NCI-H2171 treated with DMSO at 0.1 percent for 48 hours (cell line): ENCODE measurements around the gene DSC2.

Source experiments
- DNase-seq: peaks from one replicate; lab custom pipeline; 2025; lab: John Stamatoyannopoulos, UW

The DSC2 gene

DNA sequence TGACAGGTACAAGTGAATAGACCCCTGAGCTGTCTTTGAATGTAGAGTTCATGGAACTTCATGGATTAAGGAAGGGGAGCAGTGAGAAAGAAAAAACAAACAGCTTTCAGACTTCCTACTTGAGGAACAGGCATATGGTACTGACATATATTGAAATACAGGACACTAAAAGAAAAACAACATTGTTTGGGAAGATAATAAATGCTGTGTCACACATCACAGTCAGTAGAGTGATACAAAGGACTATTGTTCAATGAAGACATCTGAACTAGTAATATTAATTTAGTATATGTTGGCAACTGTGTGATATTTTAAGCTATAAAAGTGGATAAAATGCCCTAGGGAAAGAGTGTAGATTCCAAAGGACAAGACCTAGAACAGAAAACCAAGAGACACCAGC is 3.3 kb downstream of the DSC2 start:
- DNase-seq, result no peak

DNA sequence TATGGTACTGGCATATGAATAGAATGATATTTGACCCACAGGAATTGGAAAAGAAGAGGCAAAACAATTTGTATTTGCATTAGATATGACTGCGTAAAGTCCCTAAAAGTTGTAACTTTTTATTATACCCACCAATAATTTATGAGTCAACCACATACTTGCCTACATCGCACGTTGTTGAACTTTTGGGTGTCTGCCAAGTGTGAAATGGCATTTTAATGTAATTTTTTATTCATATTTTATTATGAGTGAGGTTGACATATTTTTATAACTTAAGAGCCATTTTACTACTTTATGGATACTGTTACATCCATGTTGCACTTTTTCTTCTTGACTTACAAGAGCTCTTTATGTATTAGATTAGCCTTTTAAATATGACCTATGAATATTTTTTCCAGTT is 4.6 kb downstream of the DSC2 start:
- DNase-seq, result no peak

DNA sequence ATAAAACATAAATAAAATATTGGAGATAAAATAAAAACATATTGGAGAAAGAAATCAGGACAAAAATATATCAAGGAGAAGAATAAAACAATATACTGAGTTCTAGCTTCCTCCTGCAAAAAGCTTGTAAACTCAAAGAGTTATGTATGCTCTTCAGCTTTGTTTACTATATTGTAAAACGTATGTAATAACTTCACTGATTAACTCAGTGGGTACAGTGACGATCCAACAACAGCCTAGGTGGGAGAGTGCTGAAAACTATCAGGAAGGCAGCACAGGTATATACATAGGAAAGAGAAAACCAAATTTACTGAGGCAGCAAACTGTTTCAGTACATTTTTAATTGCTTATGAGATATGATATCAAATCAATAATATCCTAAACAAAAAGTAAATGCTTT is 8.3 kb downstream of the DSC2 start:
- DNase-seq, result no peak

DNA sequence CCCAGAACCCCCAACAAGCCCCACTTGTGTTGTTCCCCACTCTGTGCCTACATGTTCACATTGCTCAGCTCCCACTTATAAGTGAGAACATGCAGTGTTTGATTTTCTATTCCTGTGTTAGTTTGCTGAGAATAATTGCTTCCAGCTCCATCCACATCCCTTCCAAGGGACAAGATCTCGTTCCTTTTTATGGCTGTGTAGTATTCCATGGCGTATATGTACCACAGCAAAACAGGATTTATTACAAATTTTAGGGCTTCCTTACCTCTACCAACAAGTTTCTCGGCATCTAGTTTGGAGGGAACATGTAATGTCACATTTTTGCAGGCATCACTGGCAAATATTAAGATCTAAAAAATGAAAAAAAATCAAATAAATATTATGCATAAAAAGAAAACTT is 8.9 kb downstream of the DSC2 start:
- no peak for DNase-seq

DNA sequence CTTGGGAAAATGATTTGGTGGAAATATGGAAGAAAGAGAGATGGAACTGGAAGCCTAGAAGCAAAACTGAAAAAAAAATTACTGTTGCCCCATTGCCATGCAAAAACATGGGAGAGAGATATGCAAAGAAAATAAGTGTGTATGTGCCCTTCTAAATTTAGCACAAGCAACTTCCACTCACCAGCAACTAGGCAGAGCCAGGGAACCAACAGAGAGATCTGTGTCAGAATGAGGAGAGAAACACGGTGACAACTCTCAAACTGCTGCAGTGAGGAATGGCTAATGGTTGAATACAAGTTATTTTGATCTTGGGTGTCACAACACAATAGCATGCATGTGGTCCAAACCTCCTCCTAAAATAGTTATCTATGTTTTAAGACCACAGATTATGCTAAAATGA is 10.9 kb downstream of the DSC2 start:
- DNase-seq, result no peak

DNA sequence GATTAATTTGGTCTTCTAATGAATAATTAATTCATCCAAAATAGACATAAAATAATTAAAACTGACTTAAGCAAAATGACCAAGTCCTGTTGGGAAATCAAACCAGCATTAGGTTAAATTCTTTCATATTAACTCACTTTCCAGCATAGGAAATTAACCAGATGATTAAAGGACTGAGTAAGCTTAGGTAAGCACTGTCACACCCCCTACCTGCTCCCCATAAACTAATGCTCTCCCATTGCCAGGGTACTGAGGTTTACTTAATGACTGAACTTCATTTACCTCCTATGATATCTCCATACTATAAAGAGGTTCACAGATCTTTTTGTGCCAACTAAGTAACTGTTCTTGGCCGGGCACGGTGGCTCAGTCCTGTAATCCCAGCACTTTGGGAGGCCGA is 13.7 kb downstream of the DSC2 start:
- DNase-seq, result no peak

DNA sequence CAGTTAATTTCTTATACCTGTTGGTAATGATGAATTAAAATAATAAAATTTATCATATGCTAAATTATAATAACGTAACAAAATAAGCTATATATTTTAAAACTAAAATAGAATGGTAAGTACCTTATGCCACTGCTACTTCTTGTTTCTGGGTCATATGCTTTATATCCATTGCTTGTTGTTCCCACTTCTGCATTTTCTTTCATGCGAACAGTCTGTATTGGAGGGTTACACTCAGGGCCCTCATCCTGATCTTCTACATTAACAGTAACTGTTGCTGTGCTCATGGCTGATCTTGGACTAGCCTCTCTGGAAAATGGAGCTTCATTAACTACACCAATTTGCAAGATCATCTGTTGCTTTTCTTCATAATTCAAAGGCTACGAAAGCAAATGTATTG is 22.2 kb downstream of the DSC2 start:
- DNase-seq, result no peak

DNA sequence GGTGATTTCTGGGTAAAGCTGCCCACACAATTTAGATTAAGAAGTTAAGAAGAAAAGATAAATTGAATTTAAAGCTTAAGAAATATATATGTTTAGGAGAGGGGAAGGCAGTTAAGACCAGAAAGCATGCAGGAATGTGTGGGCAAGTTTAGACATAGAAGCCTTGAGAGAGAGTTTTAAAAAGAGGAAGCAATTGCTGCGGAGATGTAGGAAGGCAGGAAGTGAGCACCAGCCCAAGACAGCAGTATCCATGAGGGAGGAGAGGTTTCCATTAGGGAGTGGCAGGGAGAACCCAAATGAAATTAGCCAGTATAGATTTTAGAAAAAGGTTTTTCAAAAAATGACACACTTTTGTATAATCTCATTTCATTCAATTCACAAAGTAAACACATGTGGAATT is 24.3 kb downstream of the DSC2 start:
- DNase-seq, result no peak

DNA sequence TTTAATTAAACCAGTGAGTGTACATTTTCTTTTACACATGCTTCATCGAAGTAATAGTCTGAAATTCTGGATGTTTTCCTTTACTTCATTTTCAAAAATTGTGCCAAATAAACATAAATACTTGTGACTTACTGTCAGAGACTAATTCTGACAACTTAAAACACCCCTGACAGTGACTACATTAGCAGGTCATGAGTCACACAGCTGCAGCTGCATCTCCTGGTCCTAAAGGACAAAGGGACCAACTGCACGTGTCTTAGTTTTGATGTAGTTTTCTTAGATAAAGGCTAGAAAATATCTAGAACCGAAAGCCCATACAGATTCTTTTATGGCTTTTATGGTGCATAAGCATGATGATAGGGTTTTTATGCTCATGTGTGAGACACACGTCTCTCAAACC is 30.0 kb downstream of the DSC2 start:
- no peak for DNase-seq

DNA sequence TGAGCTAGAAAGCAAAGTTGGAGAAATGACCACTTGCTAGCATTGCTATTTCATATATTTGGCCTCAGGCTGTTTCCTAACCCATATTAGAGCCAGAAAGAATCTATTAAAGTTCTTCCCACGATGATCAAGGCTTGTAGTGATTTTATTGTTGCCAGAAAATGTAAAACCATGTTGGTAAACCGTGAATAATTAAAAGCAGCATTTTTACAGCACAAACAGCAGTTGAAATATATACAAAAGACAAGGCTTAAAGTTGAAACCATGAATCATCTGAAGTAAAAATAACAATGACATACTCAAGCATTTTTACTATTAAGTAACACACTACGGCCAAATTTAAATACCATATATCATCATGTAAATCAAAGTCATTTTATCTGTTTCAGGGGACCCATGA is 32.0 kb downstream of the DSC2 start:
- no peak for DNase-seq

DNA sequence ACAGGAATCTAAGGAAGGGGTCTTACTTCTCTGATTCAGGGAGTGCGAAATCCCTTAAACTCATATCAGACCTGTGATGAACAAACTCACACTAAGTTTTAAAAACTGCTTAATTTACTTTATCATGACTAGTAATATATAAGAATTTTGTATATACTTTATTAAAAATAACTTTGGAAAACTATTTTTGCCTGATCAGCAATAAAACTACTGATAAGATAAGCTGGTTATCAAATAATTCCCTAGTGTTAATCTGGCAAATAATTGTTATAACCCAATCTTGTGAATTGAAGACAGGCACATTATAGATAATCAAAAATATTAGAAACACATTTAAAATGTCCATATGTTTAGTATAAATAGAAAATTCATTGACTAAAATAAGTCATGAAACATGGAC is 36.0 kb downstream of the DSC2 start:
- no peak for DNase-seq

DNA sequence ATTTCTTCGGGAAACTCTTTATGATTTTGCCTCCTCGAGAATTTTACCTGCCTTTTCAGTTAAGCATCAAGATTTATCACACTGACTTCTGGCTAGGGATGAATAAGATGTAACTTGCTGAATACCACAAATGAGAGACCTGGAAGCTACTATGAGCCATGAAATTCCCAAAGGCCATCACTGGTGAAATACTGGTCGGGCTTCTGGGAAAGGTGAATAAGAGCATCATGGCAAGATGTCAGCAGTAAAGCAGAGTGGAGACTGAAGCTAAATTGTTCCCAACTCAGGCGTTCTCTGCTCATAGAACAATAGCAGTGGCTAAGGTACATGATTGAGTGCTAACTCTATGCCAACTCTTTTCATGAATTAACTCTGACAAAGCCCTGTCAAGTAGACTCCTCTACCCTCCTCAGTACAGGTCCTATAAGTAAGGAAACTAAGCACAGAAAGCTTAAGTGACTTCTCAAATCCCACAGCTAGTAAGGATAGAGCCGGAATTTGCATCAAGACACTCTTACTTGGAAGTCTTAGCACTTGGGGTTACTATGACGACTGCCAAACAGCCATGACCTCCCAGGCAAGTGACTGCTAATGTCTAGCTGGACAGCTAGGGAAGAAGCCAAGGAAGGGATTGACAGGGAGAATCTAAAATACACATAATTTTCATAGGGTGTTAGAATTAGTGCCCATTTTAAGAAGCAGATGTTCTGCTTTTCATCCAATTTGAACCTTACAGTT is 37.0 kb downstream of the DSC2 start:
- no peak for DNase-seq

DNA sequence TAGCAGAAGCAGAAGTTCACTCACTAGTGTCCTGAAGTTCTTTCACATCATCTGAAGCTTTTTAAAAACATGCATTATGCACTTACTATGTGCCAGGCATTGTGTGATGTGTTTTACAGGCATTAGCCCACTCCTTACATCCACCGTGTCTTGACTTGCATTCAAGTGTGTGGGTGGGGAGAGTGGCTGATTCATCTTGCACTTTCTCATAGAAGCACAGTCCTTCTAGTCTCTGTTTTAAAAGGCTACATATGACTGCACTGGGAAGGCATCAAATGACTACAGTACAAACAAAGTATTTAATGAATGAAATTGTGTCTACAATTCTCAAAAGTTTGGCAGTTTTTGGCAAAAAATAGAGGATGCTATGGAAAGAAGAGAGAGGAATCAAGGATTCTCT is 38.1 kb downstream of the DSC2 start:
- no peak for DNase-seq

DNA sequence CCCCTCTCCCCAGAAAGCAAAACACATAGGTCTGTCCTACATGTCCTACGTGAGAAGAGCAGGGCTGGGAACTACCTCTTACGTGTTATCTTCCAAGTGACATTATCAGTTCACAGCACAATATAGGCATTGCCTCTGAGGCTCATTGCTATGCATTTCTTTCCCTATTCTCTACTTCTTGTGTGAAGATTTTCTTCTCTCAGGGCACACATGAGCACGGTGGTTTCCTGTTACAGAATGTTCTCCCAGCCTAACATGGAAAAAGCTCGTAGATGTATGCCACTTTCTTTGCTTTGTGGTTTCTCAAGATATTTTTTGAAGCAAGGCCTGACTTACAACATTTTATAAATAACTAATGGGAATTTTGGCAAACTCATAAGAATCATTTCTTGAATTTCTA is 40.3 kb downstream of the DSC2 start:
- DNase-seq, result no peak

DNA sequence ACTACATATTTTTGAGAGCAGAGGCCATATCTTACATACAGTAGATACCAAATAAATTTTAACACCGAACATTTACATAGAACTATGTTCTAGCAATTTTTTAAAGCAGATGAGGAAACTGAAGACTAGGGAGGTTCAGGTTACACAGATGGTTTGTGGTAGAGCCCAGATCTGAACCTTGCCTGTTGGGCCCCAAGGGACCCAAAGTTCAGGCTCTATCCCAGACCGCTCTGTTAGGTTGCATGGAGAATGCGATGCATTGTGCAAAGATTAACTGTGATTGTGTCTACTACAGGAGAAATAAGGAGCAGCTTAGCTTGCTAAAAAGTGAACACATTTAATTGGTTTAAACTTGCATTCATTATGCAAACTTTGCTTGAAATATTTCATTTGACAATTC is 43.3 kb downstream of the DSC2 start:
- DNase-seq, result no peak

DNA sequence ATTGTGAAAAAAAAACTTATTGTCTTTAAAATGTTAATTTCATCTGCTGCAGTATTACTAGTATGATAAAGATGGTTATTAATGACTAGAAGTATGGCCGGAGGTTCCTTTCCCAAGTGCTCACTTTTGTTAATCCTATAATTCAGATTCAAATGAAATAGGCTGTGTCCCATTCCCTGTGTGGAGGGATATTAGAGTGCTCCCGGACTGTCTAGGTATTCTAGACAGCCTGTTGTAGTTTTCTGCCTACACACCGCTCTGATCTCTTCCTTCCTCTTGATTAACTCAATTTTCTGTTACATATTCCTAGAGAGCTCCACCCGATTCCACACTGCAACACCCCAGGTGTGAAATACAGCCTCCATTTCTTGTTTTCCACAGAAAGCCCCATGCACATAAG is 44.3 kb downstream of the DSC2 start:
- DNase-seq, result no peak

DNA sequence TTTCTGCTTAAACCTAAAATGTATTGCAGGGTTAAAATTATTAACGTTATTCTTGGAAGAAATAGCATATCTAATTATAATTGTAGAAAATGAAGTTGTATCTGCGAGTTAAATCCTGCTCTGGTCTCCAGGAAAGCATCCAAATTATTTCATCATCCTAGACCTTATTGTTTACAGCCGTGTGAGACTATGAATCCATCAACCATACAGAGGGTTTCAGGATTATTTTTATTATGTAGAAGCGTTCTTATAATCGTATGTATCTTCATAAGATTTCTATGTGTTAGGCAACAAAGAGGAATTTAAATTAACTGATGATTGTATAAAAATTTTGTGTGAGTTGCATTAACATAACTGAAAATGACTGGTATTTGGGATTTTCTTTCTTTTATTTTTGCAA is 45.2 kb downstream of the DSC2 start:
- no peak for DNase-seq

DNA sequence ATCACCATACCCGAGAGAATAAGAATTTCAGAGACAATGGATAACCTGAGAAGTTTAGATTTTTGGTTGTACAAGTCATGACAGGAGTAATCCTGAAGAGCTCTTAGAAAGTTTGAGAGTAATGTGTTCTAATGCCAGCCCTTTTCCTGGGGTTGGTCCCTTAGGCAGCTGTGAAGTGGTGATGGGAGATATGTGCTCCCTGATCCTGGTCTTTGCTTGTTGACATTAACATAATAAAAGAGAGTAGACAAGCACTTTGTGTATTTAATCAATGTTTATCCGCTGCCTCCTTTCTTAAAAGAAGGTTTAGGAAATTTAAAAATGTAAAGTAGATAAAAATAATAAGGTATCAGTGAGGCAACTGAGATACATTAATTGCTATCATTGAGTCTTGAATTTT is 45.9 kb downstream of the DSC2 start:
- DNase-seq, result no peak

DNA sequence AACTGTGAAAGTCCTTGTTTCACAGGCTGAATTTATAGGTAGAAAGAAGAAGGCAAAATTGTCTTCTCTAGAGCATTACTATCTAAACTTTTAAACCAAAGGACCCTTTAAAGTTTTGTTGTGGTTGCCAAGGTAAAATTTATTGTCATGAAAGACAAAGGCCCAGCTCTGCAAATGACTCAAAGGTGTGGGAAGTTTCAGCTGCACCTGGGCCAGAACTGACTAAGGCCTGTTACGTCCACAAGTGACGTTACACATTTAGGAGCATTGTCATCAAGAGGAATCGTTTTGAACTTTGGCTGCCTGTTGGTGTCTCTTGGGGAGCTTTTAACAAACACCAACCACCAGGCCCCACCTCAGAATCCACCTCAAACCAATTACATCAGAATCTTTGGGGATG is 51.6 kb downstream of the DSC2 start:
- no peak for DNase-seq

DNA sequence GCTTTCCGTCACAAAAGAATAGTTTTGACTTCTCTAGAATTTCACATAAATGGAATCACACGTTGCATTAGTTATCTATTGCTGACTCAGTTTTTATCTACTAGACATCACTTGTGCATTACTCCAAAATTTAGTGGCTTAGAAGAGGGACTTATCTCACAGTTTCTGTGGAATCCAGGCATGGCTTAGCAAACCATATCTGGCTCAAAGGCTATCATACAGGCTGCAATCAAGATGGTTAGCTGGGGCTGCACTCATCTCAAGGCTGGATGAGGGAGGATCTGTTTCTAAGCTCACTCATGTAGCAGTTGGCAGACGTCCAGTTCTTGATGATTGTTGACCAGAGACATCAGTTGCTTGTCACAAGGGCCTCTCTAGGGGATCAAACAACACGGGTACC is 53.0 kb downstream of the DSC2 start:
- no peak for DNase-seq

DNA sequence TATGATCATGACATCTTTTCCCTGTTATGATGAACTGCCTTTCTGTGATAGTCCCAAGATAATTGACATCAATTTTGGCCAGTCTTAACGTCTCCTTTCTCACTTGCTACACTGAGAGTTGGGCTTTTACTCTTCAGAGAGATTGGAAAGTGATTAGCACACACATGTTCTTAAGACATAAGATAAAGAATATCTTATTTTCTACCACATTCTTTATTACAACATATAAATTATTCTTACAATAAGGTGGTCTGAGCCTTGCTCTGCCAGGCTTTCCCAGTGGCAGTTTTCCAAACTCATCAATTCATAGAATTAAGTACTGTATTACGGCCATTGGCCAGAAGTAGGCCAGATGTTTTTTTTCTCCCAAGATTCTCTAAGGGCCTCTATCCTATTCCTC is 54.0 kb downstream of the DSC2 start:
- no peak for DNase-seq

DNA sequence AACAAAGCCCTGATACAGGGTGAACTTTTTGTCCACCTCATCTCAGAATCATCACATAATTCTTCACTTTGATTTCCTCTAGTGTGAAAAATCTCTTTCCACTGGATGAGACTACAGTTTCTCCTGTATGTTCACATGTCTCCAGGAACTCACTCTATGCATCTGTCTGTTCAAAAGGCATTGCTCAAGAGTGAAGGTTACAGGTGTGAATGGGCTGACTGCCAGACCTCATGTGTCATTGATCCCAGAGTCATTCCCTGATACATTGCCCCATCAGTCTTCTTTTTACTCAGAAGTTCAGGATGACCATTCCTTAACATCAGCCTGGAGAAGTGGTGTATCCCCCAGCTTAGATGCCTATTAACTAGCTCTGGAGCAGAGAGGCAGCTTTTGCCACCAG is 55.3 kb downstream of the DSC2 start:
- no peak for DNase-seq

DNA sequence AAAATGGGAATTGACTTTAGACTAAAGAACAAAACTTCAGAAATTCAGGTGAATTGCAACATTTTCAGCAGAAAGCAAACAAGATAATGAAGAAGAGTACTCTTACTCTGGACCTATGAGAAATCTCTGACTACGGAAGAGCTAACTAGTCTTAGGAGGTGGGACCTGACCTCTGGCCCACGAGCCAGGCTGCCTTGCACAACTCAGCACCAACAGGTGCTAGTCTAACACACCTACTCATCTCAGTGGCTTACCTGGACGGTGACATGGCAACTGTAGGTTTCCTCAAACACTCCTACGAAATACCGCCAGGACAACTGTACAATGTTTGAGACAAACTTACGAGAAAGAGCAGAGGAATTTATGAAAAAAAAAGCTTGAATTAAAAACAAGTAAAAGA is 56.6 kb downstream of the DSC2 start:
- no peak for DNase-seq

DNA sequence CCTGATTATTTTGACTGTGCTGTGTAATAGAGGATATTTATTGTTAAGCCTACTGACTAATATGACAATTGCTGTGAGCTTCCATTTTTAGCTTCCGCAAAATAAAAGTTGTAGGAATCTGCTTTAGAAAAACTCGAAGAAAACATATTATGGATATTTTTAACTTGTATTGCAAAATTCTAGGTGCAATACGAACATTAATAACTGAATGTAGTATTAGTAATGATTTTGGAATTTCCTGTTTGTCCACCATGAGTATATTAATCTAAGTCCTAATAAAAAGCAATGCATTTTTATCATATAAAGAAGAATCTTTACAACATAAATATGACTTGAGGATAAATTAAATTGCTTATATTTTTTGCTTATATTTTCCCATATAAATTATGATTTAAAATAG is 57.3 kb downstream of the DSC2 start:
- no peak for DNase-seq

DNA sequence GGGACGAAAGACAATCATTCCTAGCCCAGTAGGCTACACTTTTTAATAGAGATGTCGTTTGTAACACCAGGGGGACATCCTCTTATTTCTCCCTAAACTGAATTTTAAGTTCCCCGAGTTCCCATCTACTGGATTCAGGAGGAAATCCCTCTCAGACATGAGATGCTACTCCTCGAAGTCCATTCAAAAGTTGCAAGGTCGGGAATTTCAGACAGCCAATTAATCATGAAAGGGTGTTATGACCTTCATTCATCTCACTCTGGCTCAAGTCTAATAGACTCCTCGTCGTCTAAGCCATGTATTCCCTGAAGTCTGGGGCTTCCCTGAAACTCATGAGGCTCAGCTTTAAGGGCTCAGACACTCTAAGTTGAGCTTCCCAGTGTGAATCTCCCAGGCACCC is 58.5 kb downstream of the DSC2 start:
- no peak for DNase-seq
